GM10847 (cell line): ENCODE results near the gene BCS1L.

Source experiments
- POLR2A ChIP-seq: IDR thresholded peaks from 2 replicates; pipeline ENCODE4 v1.6.1; 2011; ENCODE audit not compliant: insufficient read length; ENCODE audit errors: extremely low read depth

BCS1L gene

DNA sequence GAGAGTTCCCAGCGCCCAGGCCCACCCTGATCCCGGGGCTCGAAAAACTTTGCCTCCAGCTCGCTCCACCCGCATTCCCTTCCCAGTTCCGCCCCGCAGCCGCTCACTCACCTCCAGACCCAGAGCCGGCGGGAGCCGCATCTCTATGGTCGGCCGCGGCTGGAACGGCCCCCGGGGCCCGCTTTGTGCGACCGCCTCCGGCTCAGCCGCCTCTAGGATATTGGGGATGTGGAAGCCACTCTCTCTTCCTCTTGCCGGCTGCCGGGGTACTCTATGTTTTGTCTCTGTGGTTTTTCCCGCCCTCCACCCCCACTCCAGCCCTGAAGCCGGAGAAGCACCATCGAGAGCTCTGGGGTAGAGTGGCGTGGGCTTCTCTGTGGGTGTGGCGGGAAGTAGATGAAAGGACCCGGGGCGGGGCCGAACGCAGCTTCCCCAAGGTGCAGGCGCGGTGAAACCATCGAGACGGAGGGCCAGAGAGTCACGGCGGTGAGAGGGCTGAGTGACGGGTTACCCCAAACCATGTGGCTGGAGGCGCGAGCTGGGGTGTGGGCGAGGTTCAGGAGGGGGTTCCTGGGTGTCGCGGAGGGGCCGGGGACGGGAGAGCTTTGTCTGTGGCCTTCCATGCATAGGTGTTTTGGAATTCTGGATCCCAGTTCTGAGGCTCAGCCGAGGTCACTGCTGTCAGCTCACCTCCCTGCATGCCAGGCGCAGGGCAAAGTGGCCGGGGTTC is at the start of gene BCS1L, which contains the start of gene ZNF142:
Gene BCS1L (plus strand): TSS at position 426 of the 730 bp plus-strand sequence. CDS start 1,305 bp downstream, outside the sequence.
Gene ZNF142 (minus strand): TSS at position 366 of the 730 bp plus-strand sequence. CDS start 3,194 bp downstream, outside the sequence.
- TF ChIP-seq POLR2A, result peak; percentile 58

DNA sequence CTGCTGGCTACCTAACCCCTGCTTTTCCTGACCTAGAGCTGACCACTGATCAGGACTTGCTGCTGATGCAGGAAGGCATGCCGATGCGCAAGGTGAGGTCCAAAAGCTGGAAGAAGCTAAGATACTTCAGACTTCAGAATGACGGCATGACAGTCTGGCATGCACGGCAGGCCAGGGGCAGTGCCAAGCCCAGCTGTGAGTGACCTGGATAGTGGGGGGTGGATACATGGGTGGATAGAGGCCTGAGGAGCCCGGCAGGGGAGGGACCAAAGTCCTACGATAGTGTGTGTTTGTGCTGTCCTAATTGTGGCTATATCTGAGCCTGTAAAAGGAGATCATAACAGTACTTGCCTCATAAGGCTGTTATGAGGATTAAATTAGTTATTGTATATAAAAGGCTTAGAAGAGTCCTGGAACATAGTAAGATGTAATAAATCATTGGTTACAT is 43.6 kb upstream of the BCS1L start:
- TF ChIP-seq POLR2A, result no peak

DNA sequence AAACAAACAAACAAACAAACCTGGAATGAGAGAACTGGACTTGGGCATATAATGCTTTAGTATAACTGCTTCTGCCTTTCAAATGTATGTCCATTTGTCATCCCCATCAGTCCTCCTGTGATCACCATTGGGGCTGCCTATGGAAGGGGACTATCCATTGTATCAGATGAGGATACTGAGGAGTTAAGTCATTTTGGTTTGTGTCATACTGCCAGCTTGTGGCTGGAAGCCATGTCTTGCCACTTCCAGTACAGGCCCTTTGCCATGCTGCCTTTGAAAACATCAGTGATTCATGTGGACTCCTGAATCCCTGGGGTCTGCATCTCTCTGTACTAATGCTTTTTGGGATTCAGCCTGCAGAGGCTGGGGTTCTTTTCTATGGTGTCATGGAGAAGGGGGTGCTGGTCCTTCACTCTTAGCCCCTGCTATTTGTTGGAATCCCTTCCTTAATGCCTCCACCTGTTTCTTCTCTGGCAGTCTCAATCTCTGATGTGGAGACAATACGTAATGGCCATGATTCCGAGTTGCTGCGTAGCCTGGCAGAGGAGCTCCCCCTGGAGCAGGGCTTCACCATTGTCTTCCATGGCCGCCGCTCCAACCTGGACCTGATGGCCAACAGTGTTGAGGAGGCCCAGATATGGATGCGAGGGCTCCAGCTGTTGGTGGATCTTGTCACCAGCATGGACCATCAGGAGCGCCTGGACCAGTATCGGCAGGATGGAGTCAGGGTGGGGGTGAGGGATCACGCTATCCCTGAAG is 41.2 kb upstream of the BCS1L start:
- TF ChIP-seq POLR2A, result no peak

DNA sequence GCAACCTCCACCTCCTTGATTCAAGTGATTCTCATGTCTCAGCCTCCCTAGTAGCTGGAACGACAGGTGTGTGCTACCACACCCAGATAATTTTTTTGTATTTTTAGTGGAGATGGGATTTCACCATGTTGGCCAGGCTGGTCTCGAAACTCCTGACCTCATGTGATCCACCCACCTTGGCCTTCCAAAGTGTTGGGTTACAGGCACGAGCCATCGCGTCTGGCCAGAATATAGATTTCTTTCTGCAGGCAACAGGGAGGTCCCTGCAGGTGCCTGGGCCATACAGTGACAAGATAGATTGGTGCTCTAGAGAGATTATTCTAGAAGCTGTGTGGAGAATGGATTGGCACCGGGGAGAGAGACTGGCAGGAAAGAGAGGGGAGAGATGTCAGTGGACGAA is 38.5 kb upstream of the BCS1L start:
- TF ChIP-seq POLR2A, result no peak

DNA sequence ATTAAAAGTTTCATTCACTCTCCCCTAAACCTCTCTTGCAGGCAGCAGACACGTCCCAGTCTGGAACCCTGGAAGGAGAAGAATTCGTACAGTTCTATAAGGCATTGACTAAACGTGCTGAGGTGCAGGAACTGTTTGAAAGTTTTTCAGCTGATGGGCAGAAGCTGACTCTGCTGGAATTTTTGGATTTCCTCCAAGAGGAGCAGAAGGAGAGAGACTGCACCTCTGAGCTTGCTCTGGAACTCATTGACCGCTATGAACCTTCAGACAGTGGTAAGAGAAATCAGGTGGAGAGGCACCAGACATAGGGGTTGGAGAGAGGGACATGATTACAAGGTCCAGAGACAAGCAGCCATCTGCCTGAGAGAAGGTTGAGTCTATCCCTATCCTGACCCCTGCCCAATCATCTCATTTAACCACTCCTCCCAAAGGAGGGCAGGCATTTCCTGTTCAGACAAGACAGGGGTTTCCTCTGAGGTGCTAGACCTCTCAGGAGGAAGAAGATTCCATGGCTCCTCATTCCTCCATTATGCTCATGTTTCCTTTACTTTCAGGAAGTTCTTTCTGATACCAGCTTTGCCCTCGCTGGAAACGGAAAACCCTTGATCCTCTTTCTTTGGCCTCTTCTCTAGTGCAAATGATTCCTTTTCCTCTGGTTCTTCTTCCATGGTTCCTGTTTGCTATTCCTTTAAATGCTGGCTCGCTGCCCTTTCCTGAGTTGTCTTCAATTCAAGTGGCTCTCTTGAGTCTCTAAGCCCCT is 36.7 kb upstream of the BCS1L start:
- TF ChIP-seq POLR2A, result no peak

- TF ChIP-seq POLR2A, result no peak
Measured at GRCh38 chr2:218623366-218623705, 36.1 kb upstream of the BCS1L start.

GRCh38 chr2:218626369-218626768 is 33.1 kb upstream of the BCS1L start:
- no peak for TF ChIP-seq POLR2A

DNA sequence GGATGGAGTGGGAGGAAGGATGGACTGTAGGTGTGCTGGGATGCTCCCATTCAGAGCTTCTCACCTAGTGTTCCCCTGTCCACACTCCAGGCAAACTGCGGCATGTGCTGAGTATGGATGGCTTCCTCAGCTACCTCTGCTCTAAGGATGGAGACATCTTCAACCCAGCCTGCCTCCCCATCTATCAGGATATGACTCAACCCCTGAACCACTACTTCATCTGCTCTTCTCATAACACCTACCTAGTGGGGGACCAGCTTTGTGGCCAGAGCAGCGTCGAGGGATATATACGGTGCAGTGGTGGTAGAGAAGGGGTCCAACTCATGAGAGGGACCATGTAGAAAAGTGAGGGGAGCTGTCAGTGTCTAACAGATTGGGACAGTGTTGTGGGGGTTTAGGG is 31.5 kb upstream of the BCS1L start:
- no peak for TF ChIP-seq POLR2A

DNA sequence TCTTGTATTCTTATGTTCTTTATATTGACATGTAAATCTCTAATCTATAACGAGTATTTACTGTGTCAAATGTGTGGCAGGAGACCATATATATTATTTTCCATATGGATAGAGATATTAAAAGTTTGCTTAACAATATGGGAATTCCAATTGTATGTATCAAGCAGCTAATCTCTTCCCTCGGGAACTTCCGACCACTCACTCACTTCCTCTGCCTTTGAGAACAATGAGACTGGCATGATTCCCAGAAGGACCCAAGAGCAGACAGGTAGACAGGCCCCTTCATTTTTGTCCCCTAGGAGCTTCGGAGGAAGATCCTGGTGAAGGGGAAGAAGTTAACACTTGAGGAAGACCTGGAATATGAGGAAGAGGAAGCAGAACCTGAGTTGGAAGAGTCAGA is 27.6 kb upstream of the BCS1L start:
- TF ChIP-seq POLR2A, result no peak

GRCh38 chr2:218635719-218636118 is 23.8 kb upstream of the BCS1L start:
- no peak for TF ChIP-seq POLR2A

GRCh38 chr2:218638372-218638771 is 21.1 kb upstream of the BCS1L start:
- no peak for TF ChIP-seq POLR2A

DNA sequence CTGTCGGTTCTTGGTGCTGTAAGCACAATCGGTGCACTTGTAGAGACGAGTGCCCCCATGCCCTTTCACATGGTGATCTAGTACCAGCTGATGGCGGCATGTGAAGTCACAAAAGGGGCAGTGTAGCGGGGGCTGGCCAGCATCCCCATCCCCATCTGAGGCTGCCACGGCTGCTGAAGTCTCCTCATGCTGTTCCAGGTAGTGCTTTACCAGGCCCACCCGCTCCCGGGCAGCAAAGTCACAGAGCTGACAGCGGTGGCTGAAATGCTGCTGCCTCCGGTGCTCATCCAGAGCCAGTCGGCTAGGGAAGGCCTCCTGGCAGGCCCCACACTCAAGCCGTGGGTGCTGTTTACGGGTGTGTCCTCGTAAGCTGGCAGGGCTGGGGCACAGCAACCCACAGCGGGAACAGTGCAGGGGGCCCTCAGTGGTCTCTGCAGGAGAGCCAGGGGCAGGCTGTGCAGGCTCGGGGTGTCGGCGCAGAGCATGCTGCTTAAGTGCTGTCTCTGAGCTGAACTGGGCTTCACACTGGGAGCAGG is 17.3 kb upstream of the BCS1L start:
- TF ChIP-seq POLR2A, result no peak

GRCh38 chr2:218642786-218643185 is 16.7 kb upstream of the BCS1L start:
- TF ChIP-seq POLR2A, result no peak

DNA sequence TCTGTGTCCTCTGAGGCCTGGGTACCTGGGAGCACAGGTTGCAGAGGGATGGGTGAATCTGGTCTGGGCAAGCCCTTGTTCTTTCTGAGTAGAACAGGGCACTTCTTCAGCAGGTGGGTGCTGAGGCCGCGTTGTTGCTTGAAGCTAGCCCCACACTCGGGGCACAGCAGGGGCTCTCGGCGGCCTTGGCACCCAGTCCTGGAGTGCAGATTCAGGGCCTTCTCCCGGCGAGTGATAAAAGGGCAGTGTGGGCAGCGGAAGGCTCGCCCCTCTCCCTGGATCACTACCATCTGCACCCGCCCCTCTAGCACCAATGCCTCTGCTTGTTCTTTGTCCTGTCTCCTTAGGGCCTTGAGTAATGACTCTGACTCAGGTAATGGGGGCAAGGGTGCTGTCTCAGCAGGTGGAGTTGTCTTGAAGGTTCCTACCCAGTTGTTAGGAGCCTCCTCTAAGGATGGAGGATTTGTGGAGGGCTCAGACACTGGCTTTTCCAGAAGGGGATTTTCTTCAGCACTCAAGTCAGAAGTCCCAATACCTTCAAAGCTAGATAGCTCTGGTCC is 15.7 kb upstream of the BCS1L start:
- no peak for TF ChIP-seq POLR2A

GRCh38 chr2:218644721-218645120 is 14.8 kb upstream of the BCS1L start:
- no peak for TF ChIP-seq POLR2A

- no peak for TF ChIP-seq POLR2A
Measured at GRCh38 chr2:218645126-218645525, 14.4 kb upstream of the BCS1L start.
